Germinal center (tissue), 1 donor: ENCODE measurements around the gene GNG2.
"Not testable (repeated sequence)": the region's sequence is repeated elsewhere in the genome, so short reads cannot be mapped to it uniquely, and the experiment has no call there.

Experiments
- DNase-seq: peaks from one replicate; pipeline ENCODE4 v3.0.0; 2012; ENCODE audit warnings: mixed read lengths, low spot score

The GNG2 gene

DNA sequence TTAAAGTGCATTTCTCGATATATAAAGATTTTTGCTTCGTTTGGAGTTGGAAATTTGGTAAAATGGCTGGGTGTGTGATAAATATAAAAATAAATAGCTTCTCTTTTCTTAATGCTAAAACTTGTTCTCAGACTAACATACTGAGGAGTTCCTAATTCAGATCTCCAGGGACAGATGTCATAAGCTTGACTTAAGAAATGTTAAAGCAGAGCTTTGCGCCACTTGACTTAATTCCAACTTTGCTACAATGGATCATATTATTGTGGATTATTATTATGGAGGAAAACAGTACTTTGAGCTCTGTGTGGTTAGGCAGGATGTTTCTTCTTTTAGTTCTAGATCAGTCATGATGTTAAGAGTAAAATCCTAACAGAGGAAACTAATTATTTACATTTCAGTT is 33.8 kb downstream of the GNG2 start:
- DNase-seq, result no peak

DNA sequence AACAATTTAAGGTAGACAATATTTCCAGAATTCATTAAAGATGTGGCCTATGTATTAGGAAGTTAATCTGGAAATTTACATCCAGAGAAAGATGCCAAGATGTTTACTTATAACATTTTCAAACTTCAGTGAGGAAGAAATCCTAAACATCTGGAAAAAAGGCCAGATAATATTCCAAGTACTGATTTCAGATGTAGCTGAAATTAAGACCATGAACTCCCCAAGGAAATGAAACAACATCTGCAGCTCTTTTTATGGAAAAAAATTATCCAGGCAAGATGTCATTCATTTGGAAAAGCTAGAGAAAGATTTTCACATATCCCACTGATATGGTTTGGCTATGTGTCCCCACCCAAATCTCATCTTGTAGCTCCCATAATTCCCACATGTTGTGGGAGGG is 35.0 kb downstream of the GNG2 start:
- no peak for DNase-seq

DNA sequence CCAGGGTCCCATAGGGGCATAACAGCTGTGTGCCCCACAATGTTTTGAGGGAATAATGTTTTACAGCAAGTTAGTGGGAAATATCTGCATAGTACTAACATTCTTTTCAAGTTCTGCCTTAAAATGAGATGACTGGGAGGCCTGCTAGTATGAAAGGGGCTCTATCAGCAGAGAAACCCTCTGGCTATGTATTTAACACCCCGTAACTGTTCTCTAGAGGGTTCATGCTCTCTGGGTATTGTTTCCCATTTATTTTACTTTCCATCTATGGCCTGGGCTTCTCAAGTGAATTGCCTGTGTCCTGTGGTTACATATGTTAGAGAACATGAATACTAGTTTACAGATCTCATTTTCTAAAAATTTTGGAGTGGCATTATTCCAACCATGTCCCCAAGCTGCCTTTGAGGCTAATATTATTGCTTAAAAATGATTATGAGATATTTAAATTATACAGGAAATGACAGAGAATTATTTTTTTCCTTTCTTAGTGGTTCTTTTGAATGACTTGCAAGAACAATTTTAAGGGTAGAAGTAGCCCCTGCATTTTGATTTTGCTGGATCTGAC is 37.5 kb downstream of the GNG2 start:
- no peak for DNase-seq

DNA sequence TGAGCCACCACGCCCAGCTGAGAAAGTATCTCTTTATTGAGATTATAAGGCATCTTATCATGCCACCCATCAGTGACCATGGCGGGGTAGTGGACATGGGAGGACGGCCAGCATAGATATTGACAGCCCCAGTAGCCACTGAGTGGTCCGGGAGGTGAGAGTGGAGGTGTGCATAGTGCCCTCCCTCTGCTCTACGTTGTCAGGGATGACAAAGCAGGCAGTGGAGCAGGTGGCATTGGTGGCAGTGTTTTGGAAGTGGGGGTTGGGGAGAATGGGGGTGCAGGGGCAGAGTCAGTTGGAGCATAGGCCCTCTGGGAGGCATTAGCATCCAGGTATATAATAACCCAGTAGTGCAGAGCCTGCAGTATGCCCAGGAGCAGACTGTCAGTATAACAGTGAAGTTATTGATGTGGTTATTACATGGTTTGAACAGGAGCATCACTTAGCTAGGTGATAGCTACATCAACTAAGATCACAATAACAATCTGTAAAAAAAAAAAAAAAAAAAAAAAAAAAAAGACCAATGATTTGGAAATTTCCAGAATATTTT is 41.1 kb downstream of the GNG2 start:
- DNase-seq, result no peak

DNA sequence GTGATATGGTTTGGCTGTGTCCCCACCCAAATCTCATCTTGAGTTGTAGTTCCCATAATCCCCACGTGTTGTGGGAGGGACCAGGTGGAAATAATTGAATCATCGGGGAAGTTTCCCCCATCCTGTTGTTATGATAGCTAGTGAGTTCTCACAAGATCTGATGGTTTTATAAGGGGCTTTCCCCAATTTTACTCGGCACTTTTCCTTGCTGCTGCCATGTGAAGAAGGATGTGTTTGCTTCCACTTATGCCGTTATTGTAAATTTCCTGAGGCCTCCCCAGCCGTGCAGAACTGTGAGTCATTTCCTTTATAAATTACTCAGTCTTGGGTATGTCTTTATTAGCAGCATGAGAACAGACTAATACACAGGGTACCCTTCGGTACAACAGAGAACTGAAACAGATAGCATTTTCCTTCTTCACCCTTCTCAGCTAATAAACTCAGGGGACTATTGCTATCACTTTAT is 45.3 kb downstream of the GNG2 start:
- not testable (repeated sequence) for DNase-seq

DNA sequence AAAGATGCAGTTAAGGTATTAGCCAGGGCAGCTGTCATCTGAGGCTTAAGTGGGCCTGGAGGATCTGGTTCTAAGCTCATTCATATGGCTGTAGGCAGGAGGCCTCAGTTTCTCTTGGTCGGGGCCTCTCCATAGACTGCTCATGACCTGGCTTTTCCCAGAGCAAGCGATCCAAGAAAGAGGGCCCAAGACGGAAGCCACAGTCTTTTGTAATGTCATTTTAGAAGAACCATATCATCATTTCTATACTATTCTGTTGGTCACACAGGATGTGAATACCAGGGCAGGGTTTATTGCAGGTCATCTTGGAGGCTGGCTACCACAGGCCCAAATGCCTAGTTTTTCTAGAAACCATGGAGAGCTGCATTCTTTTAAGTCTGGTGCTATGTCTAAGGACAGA is 47.7 kb downstream of the GNG2 start:
- DNase-seq, result no peak

DNA sequence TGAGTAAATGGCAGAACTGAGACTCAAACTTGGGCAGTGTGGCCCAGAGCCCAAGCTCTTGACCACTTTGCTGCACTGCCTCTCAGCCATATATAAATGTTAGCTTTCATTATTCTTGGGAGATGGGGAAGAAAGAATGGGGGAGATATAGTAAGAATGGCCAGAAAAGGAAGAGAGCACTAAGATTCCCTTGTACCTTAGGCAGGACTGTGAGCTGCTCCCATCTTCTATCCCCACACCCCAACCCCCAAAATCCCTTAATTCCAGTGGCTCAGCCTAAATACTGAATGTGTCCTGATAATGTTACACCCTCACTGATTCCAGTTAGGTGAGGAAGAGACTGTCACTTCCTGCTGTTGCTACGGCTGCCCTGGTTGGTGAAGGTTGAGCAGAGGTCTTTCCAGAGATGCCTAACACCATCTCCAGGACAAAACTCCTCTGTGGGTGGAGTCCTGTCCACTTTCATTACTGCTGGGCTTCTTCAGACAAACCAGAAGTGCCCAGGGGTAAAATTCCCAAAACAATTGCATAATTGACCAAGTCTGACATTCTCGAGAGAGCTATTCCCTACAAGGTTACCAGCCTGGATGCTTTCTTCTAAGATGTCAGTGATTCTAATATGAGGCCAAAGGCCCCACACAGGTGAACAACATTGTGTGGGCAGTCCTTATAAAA is 51.8 kb downstream of the GNG2 start:
- no peak for DNase-seq

DNA sequence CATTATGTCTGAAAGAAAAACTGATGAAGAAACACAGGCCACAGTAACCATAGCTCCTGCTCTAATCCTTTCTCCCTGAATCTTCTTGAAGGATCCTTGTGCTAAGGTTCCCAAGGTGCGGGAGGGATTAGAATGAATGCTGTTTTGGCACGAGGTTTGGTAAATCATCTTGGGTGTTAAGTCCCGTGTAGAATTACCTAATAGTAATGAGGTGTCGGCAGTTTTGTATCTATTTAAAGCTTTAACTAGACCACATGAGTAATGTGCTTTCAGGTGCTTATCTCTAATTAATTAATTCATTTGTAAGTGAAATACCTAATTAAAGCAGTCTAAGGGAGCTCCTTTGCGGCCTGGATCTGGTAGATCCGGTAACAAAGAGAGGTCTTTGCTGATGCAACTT is 53.9 kb downstream of the GNG2 start:
- no peak for DNase-seq

DNA sequence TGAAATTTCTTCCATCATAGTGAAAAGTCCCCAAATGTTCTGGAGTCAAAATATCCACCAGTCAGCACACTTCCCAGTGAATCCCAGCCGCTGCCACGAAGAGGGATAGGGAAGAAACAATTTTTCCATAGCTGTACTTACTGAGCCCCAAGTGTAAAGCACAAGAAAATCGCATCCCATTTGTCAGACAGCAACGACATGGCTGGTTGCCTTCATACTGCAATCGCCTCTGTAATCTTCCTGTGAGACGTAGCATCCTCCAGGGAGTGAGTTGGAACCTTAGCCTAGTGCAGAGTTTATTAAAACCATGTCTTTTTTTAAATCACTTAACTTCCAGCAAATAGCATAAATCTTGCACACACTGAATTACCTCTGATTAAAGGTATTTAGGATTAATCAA is 56.8 kb downstream of the GNG2 start:
- DNase-seq, result no peak

DNA sequence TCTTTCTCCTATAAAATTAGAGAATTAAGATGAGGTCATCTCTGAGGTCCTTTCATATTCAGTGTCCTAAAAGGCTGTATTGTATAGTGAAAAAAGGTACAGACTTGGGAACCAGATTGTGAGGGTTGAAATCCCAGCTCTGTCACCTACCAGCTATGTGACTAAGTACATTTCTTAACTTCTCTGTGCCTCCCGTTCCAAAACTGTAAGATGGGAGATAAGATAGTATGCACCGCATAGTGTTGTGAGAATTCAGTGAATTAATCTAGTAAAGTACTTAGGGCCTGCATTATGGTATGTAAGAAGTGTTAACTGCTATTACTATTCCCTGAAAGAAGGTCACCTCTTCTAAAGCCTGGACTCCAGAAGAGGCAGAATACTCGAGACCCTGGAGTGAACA is 60.6 kb downstream of the GNG2 start:
- no peak for DNase-seq

DNA sequence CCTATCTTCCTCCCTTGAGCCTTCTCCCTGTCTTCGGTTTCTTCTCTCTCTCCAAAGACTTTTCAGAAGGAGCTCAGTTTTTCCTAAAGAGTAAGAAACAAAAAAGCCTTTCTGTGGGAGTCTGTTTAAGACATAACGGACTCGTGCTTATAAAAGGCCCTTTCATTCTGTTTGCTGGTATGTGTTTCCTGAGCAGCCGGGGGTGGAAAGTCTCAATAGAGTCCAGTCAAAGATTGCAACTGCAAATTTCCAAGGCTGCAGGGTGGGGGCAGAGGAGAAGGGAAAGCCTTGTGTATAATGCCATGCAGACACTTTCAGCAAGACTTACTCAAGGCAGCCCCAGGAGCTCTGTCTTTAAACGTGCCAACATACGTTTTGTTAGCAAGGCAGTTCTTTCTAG is 62.2 kb downstream of the GNG2 start:
- no peak for DNase-seq

DNA sequence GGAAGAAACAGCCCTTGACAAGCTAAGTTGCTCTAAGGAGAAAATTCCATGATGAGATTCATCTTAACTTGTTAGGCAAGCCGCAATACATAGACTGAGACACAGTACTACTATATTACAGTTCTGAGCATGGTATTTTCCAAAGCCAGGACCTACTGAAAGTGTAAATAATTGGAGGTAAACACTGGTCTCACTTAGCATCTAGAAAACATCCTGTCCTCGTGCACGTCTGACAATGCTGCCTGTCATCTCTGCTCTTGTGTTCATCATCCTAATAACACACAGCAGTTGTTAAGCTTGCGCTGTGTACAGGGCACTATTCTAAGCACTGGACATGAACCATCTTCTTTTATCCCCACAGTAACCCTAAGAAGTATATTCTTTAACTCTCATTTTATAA is 64.2 kb downstream of the GNG2 start:
- DNase-seq, result no peak

DNA sequence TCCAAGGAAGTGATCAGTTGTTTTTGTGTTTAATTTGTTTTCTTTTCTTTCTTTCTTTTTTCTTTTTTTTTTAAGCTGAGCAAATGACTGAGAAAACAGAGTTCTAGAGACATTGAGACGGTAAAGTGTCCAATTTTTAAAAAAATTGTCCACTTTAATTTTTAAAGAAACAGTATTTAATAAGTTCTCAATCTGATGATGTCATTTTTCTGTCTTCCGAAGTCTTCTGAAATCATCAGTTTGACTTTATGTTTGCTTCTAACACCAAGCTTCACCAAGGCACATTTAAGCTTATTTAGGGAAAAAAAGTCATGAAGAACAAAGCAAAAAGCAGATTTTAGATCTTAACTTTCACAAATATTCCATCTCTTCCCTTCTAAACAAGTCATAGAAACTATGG is 65.6 kb downstream of the GNG2 start:
- no peak for DNase-seq

DNA sequence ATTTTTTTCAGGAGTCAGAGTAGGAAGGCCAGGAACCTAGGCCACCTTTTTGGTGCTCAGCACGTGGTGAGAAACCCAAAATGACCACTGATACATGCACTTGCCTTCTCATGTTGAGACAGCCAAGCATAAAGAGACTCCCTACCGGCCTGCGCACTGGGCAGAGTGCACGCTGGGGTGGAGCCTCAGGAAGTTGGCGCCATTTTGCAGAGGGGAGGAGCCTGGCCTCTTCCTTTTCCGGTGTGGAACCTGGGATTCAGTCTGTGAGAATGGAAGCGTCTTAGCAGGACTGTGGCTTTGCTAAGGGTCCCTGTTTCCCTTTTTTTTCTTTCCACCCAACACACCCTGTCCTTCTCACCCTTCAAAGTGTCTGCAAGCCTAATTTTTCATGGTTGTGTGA is 66.0 kb downstream of the GNG2 start:
- no peak for DNase-seq

DNA sequence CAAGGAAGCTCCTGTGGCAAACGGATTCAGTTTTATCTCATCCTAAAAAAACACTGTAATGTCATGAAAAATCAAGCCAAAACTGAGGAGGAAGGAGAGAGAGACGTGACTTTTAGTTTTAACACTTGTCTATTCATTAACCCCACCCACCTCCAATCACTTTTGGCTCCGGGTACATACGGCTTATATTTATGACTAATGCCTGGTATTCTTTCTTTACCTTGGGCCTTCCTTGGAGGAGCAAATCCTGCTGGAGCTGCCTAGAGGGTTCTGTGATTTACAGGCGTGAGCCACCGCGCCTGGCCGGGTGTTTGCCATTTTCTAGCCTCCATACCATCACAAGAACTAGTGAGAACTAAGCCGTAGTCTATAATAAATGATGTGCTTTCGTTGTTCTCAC is 68.2 kb downstream of the GNG2 start:
- DNase-seq, result no peak

DNA sequence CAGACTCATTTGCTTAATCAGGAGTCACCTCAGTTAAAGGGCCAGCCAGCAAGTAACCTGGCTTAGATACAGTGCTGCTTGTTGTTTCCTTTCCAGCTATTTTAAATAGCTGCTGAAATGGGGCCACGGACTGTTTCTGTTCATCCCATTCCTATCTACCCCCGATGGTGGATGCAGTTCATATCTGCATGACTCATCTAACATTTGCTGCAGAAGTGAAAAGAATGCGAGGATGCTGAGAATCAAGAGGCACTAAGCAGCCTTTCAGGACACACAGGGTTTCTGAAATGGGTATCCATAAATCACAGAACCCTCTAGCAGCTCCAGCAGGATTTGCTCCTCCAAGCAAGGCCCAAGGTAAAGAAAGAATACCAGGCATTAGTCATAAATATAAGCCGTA is 68.8 kb downstream of the GNG2 start:
- DNase-seq, result no peak

DNA sequence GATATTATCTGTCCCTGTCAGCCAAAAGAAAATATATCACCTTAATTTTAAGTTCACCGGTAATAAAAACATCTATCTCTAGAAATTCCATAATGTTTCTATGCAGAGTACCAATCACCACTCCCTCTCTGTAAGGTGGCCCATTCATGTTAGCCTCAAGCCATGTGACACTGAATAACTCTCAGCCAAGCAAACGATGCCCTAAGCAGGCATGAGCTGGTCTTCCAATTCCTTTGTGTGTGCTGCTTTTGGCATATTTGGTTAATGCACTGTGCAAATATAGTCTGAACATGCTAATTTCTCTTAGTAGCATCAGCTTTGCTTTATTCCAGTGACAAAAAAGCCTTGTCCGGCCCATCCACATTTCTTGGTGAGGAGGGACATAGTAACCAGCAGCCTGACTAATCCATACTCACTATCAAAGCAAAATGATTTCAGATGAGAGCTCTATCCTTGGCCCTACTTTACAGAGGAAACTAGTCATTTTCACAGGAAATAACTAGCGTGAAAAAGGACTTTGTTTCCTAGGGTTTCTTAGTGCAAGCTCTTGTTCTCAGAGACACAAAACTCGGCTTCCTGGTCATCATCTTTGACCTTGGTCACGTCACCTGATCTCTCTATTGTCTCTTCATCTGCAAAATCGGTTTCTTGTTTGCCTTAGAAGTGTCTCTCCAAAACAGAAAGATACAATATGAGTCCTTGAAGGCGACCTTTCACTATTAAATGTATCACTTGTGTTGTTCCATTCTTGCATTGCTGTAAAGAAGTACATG is 69.7 kb downstream of the GNG2 start:
- DNase-seq, result no peak

DNA sequence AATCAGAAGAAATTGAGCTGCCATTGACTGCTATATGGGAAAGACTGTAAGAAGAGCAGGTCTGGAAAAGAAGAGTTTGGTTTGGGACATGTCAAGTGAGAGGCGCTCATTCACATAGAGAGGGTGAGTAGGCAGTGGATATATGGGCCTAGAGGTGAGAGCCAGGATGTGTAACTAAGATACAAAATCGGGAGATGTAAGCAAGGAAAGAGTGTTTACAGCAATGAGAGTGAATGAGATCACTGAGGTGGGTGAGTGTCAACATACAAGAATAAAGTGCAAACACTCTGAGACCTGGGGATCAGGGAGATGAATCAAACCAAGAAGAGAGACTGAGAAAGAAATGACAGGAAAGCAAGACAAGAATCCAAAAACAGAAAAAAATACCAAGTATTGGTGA is 70.9 kb downstream of the GNG2 start:
- no peak for DNase-seq

DNA sequence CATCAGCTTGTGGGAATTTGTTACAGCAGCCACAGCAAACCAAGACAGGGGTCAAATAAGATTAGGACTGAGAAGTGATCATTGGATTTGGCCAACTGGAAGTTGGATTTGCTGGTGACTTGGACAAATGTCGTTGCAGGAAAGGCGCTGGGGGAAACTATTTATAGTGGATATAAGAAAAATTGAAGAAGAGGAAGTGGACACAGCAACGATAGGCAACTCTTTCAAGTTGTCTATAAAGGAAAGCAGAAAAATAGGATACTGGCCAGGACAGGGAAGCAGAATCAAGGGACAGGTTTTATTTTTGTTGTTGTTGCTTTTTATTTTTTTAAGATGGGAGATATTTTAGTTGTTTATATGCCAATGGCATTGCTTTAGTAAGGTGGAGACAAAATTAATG is 72.8 kb downstream of the GNG2 start:
- no peak for DNase-seq

DNA sequence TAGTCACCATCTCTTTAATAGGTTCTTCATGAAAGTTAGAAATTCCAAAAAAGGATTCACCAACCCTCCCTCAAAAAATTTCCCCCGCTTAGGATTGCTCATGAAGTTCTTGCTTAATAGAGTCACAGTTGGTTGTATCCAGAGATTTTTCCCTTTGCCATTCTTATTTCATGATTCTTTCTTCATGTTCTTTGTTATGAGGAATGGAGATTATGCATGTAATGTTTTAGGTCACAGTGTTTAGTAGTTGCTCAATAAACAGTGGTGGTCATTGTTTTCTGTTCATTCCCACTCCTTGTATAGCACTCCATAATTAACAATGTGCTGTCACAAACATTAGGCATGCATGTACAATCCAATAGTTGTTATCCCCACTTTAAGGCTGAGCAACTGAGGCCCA is 77.7 kb downstream of the GNG2 start:
- no peak for DNase-seq

DNA sequence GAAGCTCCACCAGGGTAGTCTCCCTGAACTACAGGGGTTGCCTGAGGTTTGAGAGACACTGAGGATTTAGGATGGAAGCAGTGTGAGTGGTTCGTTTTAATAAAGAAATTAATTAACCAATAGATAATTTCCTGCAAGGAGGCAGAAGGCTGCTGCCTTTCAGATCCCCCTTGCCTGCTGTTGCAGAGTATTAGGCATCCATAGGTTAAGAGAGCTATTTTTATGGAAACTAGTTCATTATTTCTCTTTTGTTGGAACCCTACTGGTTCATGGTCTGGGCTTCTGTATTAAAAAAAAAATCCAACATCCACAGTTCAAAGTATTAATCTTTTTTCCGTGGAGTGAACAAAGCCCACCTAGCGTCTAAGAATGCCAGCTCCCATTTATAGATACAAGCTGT is 78.4 kb downstream of the GNG2 start:
- no peak for DNase-seq

DNA sequence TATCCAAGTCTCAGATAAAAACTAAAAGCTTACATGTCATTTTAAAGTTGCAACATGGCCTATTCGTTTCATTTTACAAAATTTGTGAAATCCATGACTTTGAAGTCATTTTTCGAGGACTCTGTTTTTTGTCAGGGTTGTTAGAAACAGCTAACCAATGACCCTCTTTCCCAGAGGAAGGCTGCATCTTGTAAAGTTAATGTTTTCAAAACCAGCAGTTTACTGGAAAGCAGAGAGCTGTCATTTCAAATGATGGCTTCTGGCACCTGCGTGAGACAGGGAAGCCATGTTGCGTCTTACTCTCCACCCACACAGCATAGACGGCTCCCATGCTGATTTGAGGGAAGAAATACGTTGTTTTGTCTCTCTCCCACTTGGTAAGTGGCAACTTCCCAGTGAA is 78.8 kb downstream of the GNG2 start:
- DNase-seq, result no peak

DNA sequence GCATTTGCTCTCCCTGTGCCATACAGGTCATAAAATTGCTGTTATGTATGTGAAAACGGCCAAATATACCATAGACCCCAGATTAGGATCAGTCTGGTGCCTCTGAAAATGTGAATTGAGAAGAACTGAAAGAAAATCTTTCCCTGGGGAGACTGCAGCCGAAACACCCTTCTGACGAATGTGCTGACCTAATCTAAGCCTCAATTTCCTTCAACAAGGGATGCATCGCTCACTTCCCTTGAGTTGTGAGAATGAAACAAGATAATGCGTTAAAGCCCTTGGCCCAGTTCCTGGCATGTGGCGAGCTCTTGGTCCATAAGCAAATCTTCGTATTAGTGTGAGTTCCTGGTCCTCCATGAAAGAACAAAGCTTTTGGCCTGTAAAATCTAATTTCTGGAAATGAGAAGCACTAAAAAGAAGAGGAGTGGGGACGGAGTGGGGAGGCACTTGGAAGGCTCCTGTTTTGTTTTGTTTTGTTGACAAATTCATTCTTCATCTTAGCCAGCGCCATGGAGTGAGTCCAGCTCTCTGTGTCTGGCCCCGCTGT is 79.4 kb downstream of the GNG2 start:
- peak; percentile 5 for DNase-seq
